Measurements from ENCODE around the gene ATP2B3.

DNA sequence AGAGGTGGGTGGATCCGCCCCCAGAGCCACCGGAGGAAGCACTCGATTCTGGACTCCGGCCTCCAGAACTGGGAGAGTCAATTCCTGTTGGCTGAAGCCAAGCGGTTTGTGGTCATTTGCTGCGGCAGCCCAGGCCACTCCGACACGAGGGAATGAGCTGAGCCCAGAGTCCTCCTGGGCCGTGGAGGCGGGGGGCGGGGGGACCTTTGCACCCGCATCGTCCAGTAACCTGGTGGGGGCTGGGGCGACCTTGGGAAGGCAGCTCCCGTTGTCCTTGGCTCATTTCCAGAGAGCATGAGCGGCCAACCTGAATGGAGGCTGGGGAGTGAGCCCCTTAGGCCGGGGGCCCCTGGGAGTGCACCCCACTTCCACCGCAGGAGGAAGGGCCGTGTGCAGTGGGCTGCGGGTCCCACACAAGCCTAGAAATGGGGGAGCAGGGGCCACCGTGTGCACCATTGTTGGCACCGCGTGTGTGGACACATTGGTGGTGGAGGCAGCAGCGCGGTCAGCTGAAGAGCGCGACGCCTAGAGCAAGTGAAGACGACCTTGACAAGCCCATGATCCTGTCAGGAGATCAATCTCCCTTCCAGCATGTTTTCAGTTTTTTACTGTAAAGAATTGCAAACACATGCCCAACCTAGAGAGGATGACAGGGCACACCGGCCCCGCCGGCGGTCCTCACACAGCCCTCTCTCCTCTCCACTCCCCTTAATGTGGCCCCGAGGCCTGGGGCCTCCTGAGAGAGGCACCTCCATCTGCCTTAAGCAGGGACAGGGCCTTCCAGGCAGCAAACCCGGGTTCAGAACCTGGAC lies 109.6 kb downstream of the ATP2B3 start:
- TF ChIP-seq GATA2 (IDR thresholded peaks at IDR 0.05; ENCODE audit: low read depth, low read length) (no peak), GATA3 (IDR thresholded peaks at IDR 0.05; ENCODE audit: low read depth, low read length) (no peak)
